Measurements from ENCODE around the gene P2RY2. TPM values are rescaled to one million over a fixed set of nuclear protein-coding genes. Genes with fewer than 3 reads are reported as not detected.

P2RY2 gene
- total RNA-seq, 4 donors from 2014 or later, result 4.5 to 7.5 (median 6.7) TPM

GRCh38 chr11:73172992-73173656, 45.0 kb upstream of the P2RY2 start:
- no peaks in the 10 kb centered on the region for H3K36me3 ChIP-seq
- no peak overlapping the region for H3K27ac ChIP-seq
- 46 to 55% methylated on average over 4 of the region's 4 CpGs for WGBS, 2 donors
- no peaks in the 10 kb centered on the region for H3K9me3 ChIP-seq
- TF ChIP-seq, protein P1, sequence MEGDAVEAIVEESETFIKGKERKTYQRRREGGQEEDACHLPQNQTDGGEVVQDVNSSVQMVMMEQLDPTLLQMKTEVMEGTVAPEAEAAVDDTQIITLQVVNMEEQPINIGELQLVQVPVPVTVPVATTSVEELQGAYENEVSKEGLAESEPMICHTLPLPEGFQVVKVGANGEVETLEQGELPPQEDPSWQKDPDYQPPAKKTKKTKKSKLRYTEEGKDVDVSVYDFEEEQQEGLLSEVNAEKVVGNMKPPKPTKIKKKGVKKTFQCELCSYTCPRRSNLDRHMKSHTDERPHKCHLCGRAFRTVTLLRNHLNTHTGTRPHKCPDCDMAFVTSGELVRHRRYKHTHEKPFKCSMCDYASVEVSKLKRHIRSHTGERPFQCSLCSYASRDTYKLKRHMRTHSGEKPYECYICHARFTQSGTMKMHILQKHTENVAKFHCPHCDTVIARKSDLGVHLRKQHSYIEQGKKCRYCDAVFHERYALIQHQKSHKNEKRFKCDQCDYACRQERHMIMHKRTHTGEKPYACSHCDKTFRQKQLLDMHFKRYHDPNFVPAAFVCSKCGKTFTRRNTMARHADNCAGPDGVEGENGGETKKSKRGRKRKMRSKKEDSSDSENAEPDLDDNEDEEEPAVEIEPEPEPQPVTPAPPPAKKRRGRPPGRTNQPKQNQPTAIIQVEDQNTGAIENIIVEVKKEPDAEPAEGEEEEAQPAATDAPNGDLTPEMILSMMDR (IDR thresholded peaks at IDR 0.05), result no peak
- TF ChIP-seq POLR2A (IDR thresholded peaks at IDR 0.05), result no peak
- no peak for TF ChIP-seq EP300 (IDR thresholded peaks at IDR 0.05)
- peaks cover 0 to 38% (median 13%) of the 10 kb centered on the region in 4 donors for H3K4me1 ChIP-seq
- no peak for DNase-seq (ENCODE audit: low spot score in 2 of 2)
- H3K27me3 ChIP-seq, result no peaks in the 10 kb centered on the region
- H3K4me3 ChIP-seq, result no peak overlapping the region

GRCh38 chr11:73173755-73174494, 44.2 kb upstream of the P2RY2 start:
- Histone ChIP-seq H3K9me3 (no peaks in the 10 kb centered on the region), H3K27ac (no peak overlapping the region), H3K36me3 (no peaks in the 10 kb centered on the region), H3K4me3 (no peak overlapping the region), H3K27me3 (no peaks in the 10 kb centered on the region), H3K4me1 (peaks cover 0 to 40% (median 14%) of the 10 kb centered on the region in 4 donors)
- DNase-seq (ENCODE audit: low spot score in 2 of 2), result no peak
- no peak for TF ChIP-seq POLR2A (IDR thresholded peaks at IDR 0.05)
- TF ChIP-seq, protein P1 (IDR thresholded peaks at IDR 0.05), result no peak
- WGBS, 2 donors, result 64% methylated on average over 6 to 11 of the region's 11 CpGs

- Histone ChIP-seq H3K36me3 (no peaks in the 10 kb centered on the region), H3K27me3 (no peaks in the 10 kb centered on the region), H3K4me1 (peaks cover 0 to 40% (median 14%) of the 10 kb centered on the region in 4 donors), H3K27ac (no peak overlapping the region), H3K9me3 (no peaks in the 10 kb centered on the region), H3K4me3 (no peak overlapping the region)
- no peak for DNase-seq (ENCODE audit: low spot score in 2 of 2)
- 88 to 95% methylated on average over 3 of the region's 3 CpGs for WGBS, 2 donors
- TF ChIP-seq POLR2A (IDR thresholded peaks at IDR 0.05) (no peak), EP300 (IDR thresholded peaks at IDR 0.05) (no peak)
- TF ChIP-seq, protein P1 (IDR thresholded peaks at IDR 0.05), result no peak
Observed at GRCh38 chr11:73174495-73174791, 43.6 kb upstream of the P2RY2 start.

GRCh38 chr11:73175551-73176144, 42.4 kb upstream of the P2RY2 start:
- H3K27ac ChIP-seq, result peak overlapping the region in 2 of 4 donors; percentile 39 to 42
- H3K27me3 ChIP-seq, result no peaks in the 10 kb centered on the region
- H3K4me3 ChIP-seq, result no peak overlapping the region
- WGBS, 2 donors, result 67 to 69% methylated on average over 5 of the region's 5 CpGs
- no peaks in the 10 kb centered on the region for H3K36me3 ChIP-seq
- peaks cover 0 to 40% (median 14%) of the 10 kb centered on the region in 4 donors for H3K4me1 ChIP-seq
- no peak for DNase-seq (ENCODE audit: low spot score in 2 of 2)
- no peaks in the 10 kb centered on the region for H3K9me3 ChIP-seq
- TF ChIP-seq POLR2A (IDR thresholded peaks at IDR 0.05) (no peak), EP300 (IDR thresholded peaks at IDR 0.05) (no peak)
- TF ChIP-seq, protein P1 (IDR thresholded peaks at IDR 0.05), result no peak

All from tibial nerve (tissue), 4 donors.